Stimulated activated CD4-positive, alpha-beta T cell treated with anti-CD3 and anti-CD28 coated beads, Interleukin-2, amount 100 ng/mL, for 4 hours (primary cell): ENCODE results near the gene RPL13A.

Experiments
- DNase-seq: peaks from one replicate; pipeline ENCODE4 v3.0.0-alpha.2; 2020; ENCODE audit warnings: low read depth

RPL13A gene

GRCh38 chr19:49507803-49508494 lies 20.5 kb downstream of the RPL13A start:
- DNase-seq, result no peak

GRCh38 chr19:49512970-49513745 lies 25.8 kb downstream of the RPL13A start:
- DNase-seq, result no peak

DNA sequence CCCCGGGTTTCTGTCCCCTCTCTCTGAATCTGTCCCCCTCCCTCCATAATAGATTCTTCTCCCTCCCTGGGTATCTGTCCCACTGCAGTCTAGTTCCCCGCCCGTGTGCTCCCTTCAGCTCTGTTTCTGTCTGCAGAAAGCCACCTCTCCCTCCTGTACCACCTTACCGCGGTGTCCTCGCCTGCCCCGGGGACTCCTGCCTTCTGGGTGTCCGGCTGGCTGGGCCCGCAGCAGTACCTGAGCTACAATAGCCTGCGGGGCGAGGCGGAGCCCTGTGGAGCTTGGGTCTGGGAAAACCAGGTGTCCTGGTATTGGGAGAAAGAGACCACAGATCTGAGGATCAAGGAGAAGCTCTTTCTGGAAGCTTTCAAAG lies 26.3 kb downstream of the RPL13A start:
- no peak for DNase-seq

- no peak for DNase-seq
Measured at GRCh38 chr19:49514151-49514550, 26.7 kb downstream of the RPL13A start.

DNA sequence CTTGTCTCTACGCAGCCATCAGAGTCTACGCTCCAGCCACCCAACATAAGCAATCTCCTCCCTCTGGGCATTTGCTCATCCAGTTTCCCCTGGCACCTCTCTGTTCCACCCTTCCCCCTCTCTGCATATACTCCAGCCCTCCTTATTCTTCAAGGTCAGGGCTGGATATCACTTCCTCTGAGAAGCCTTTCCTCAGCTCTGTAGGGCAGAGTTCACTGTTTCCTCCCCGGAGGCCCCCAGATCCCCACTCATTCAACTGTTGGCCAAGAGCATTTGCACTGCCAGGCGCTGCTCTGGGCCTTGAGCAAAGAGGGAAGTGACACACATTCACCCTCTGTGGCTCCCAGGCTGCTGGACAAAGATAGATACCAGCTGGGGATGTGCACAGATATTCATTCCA lies 28.4 kb downstream of the RPL13A start:
- no peak for DNase-seq

- DNase-seq, result no peak
Measured at GRCh38 chr19:49518033-49518432, 30.6 kb downstream of the RPL13A start.

- DNase-seq, result no peak
Measured at GRCh38 chr19:49520705-49521319, 33.4 kb downstream of the RPL13A start.

GRCh38 chr19:49524812-49525455 lies 37.5 kb downstream of the RPL13A start:
- no peak for DNase-seq

GRCh38 chr19:49528211-49528771 lies 40.9 kb downstream of the RPL13A start:
- DNase-seq, result no peak

DNA sequence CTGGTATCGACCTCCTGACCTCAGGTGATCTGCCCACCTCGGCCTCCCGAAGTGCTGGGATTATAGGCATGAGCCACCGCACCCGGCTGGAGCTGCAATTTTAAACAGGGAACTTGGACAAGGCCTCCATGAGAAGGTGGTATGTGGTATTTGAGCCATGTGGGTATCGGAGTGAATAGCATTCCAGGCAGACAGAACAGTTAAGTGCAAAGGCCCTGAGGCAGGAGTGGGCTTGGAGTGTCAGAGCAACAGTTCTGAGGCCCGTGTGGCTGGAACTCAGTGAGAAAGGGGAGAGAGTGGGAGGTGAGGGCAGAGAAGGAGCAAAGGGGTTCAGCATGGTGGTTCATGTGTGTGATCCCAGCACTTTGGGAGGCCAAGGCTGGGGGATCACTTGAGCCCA lies 43.3 kb downstream of the RPL13A start:
- no peak for DNase-seq

DNA sequence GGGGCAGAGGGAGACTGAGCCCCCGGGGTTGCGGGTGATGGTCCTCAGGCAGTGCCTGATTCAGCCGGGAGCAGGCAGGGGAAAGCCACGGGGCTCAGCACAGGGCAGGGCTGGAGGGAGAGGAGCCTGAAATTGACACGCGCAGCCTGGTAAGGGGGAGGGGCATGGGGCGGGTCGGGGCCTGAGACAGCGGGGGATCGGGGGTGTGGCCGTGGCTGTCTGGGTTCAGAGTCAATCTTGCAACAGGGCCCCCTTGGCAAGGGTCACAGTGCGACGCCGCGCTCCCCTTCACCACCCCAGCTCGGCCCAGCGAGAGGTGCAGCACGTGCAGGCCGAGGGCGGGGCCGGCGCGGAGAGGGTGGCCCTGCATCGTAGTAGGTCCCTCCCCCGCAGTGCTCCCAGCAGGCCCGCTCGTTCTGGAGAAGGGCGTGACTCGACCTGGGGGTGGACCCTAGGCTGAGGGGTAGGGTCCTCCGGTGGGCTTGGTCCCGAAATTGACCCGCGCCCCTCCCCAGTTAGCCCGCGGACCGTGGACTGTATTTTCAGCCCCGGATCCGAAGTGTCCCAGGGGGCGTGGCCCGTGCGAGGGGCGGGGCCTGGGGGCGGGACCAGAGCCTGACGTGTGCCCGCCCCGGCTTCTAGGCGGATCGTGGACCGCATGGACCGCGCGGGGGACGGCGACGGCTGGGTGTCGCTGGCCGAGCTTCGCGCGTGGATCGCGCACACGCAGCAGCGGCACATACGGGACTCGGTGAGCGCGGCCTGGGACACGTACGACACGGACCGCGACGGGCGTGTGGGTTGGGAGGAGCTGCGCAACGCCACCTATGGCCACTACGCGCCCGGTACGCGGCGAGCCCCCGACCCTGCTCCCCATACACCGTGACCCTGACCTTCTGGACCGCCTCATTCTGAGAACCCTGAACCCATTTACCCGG lies 46.4 kb downstream of the RPL13A start:
- peak; percentile 78 for DNase-seq

- no peak for DNase-seq
Measured at GRCh38 chr19:49534632-49535385, 47.4 kb downstream of the RPL13A start.

- DNase-seq, result no peak
Measured at GRCh38 chr19:49536921-49537462, 49.6 kb downstream of the RPL13A start.

DNA sequence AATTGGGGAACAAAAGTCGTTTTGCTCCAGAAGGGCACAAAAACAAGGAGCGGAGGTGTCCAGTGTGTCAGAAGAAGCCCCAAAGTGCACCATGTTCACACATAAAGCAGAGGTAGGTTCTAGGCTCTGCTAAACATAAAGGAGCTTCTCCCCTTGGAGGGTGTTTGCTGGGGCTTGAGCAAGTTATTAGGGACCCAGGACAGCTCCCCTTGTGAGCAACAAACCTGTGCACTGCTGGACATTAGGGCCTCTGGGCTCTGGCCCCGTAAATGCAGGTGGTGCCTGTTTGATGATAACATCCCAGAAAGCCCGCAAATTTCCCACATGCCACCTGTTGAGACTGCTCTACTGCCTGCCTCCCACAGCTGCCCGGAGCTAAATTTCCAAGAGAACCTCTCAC lies 51.2 kb downstream of the RPL13A start:
- DNase-seq, result no peak

DNA sequence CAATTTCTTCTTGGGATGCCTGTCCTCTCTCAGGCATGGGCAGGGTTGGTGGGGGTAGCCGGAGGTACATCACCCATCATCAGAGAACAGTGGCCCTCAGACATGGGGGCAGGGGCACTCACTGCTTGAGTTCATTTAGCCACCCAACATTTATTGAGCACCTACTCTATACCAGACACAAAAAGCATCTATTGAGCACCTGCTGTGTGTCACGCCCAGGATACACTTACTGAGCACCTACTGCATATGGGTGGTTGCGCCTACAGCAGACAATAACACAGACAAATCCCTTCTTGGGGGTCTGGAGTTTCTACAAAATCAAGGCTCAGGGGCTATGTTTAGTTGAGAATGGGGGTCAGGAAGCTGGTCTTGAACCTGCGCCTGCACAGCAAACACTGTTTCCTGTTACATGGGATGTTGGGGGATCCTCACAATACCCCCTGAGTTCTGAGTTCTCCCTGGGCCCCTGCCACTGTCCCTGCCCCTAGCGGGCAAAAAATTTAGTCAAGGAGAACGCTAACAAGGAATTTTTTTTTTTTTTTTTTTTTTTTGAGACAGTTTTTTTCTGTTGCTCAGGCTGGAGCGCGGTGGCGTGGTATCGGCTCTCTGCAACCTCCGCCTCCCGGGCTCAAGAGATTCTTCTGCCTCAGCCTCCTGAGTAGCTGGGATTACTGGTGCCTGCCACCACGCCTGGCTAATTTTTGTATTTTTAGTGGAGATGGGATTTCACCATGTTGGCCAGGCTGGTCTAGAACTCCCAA lies 52.0 kb downstream of the RPL13A start:
- no peak for DNase-seq
